ENCODE data around the gene SLC25A39.
"Not testable (repeated sequence)": the region's sequence is repeated elsewhere in the genome, so short reads cannot be mapped to it uniquely, and the experiment has no call there.

The SLC25A39 gene

GRCh38 chr17:44351464-44351863, 26.8 kb upstream of the SLC25A39 start:
- H3K27ac ChIP-seq (ENCODE audit: low read depth, low read length) = no peak overlapping the region
- H3K4me1 ChIP-seq (ENCODE audit: control insufficient read depth, insufficient read depth, low read length) = no peaks in the 10 kb centered on the region
- no peaks in the 10 kb centered on the region for H3K27me3 ChIP-seq (ENCODE audit: control insufficient read depth, insufficient read depth, low read length)
- H3K36me3 ChIP-seq (ENCODE audit: control insufficient read depth, insufficient read depth, low read length) = peaks cover 17% of the 10 kb centered on the region
- H3K4me3 ChIP-seq (ENCODE audit: low read length) = no peak overlapping the region
- H3K9ac ChIP-seq (ENCODE audit: low read length) = no peak overlapping the region

GRCh38 chr17:44350733-44351226, 26.2 kb upstream of the SLC25A39 start:
- Histone ChIP-seq H3K27ac (ENCODE audit: low read depth, low read length) (no peak overlapping the region), H3K9ac (ENCODE audit: low read length) (no peak overlapping the region), H3K4me1 (ENCODE audit: control insufficient read depth, insufficient read depth, low read length) (no peaks in the 10 kb centered on the region), H3K27me3 (ENCODE audit: control insufficient read depth, insufficient read depth, low read length) (no peaks in the 10 kb centered on the region), H3K36me3 (ENCODE audit: control insufficient read depth, insufficient read depth, low read length) (peaks cover 17% of the 10 kb centered on the region), H3K4me3 (ENCODE audit: low read length) (no peak overlapping the region)

- no peak overlapping the region for H3K27ac ChIP-seq (ENCODE audit: low read depth, low read length)
- no peaks in the 10 kb centered on the region for H3K27me3 ChIP-seq (ENCODE audit: control insufficient read depth, insufficient read depth, low read length)
- no peak overlapping the region for H3K9ac ChIP-seq (ENCODE audit: low read length)
- H3K36me3 ChIP-seq (ENCODE audit: control insufficient read depth, insufficient read depth, low read length) = peaks cover 17% of the 10 kb centered on the region
- no peaks in the 10 kb centered on the region for H3K4me1 ChIP-seq (ENCODE audit: control insufficient read depth, insufficient read depth, low read length)
- no peak overlapping the region for H3K4me3 ChIP-seq (ENCODE audit: low read length)
Measured at GRCh38 chr17:44349553-44350070, 25.0 kb upstream of the SLC25A39 start.

- H3K4me1 ChIP-seq (ENCODE audit: control insufficient read depth, insufficient read depth, low read length) = peaks cover 3% of the 10 kb centered on the region
Measured at GRCh38 chr17:44348988-44349364, 24.4 kb upstream of the SLC25A39 start.

GRCh38 chr17:44348234-44348987, 23.8 kb upstream of the SLC25A39 start:
- peaks cover 17% of the 10 kb centered on the region for H3K36me3 ChIP-seq (ENCODE audit: control insufficient read depth, insufficient read depth, low read length)
- no peak overlapping the region for H3K27ac ChIP-seq (ENCODE audit: low read depth, low read length)
- H3K4me1 ChIP-seq (ENCODE audit: control insufficient read depth, insufficient read depth, low read length) = peaks cover 3% of the 10 kb centered on the region

More at GRCh38 chr17:44348988-44349364, 24.4 kb upstream of the SLC25A39 start:
- Histone ChIP-seq H3K27me3 (ENCODE audit: control insufficient read depth, insufficient read depth, low read length) (no peaks in the 10 kb centered on the region), H3K27ac (ENCODE audit: low read depth, low read length) (no peak overlapping the region), H3K4me3 (ENCODE audit: low read length) (no peak overlapping the region), H3K36me3 (ENCODE audit: control insufficient read depth, insufficient read depth, low read length) (peaks cover 17% of the 10 kb centered on the region), H3K9ac (ENCODE audit: low read length) (no peak overlapping the region)

GRCh38 chr17:44347206-44348055, 22.8 kb upstream of the SLC25A39 start:
- H3K4me3 ChIP-seq (ENCODE audit: low read length); H3K9ac ChIP-seq (ENCODE audit: low read length); H3K4me1 ChIP-seq (ENCODE audit: control insufficient read depth, insufficient read depth, low read length); H3K27me3 ChIP-seq (ENCODE audit: control insufficient read depth, insufficient read depth, low read length); H3K27ac ChIP-seq (ENCODE audit: low read depth, low read length): not testable (repeated sequence)
- peaks cover 17% of the 10 kb centered on the region for H3K36me3 ChIP-seq (ENCODE audit: control insufficient read depth, insufficient read depth, low read length)

More at GRCh38 chr17:44348234-44348987, 23.8 kb upstream of the SLC25A39 start:
- Histone ChIP-seq H3K4me3 (ENCODE audit: low read length) (no peak overlapping the region), H3K27me3 (ENCODE audit: control insufficient read depth, insufficient read depth, low read length) (no peaks in the 10 kb centered on the region), H3K9ac (ENCODE audit: low read length) (no peak overlapping the region)

GRCh38 chr17:44346064-44346844, 21.6 kb upstream of the SLC25A39 start:
- Histone ChIP-seq H3K9ac (ENCODE audit: low read length) (no peak overlapping the region), H3K4me3 (ENCODE audit: low read length) (peak overlapping the region; percentile 83), H3K27me3 (ENCODE audit: control insufficient read depth, insufficient read depth, low read length) (no peaks in the 10 kb centered on the region), H3K4me1 (ENCODE audit: control insufficient read depth, insufficient read depth, low read length) (peaks cover 3% of the 10 kb centered on the region), H3K27ac (ENCODE audit: low read depth, low read length) (no peak overlapping the region), H3K36me3 (ENCODE audit: control insufficient read depth, insufficient read depth, low read length) (peaks cover 10% of the 10 kb centered on the region)

- Histone ChIP-seq H3K4me1 (ENCODE audit: control insufficient read depth, insufficient read depth, low read length) (peaks cover 3% of the 10 kb centered on the region), H3K27ac (ENCODE audit: low read depth, low read length) (peak overlapping the region; percentile 73), H3K36me3 (ENCODE audit: control insufficient read depth, insufficient read depth, low read length) (peaks cover 6% of the 10 kb centered on the region), H3K4me3 (ENCODE audit: low read length) (peak overlapping the region; percentile 83), H3K9ac (ENCODE audit: low read length) (peak overlapping the region; percentile 53), H3K27me3 (ENCODE audit: control insufficient read depth, insufficient read depth, low read length) (no peaks in the 10 kb centered on the region)
Measured at GRCh38 chr17:44345454-44346026, 20.9 kb upstream of the SLC25A39 start.

GRCh38 chr17:44344939-44345453, 20.4 kb upstream of the SLC25A39 start, which contains the start of gene GRN:
TSS of gene GRN (plus strand) at chr17:44345302. CDS start at chr17:44349165, 3,863 bp downstream.
- Histone ChIP-seq H3K36me3 (ENCODE audit: control insufficient read depth, insufficient read depth, low read length) (peaks cover 5% of the 10 kb centered on the region), H3K27ac (ENCODE audit: low read depth, low read length) (peak within 1 kb of the TSS; percentile 73), H3K27me3 (ENCODE audit: control insufficient read depth, insufficient read depth, low read length) (no peaks in the 10 kb centered on the region), H3K9ac (ENCODE audit: low read length) (peak within 1 kb of the TSS; percentile 53), H3K4me1 (ENCODE audit: control insufficient read depth, insufficient read depth, low read length) (peaks cover 3% of the 10 kb centered on the region), H3K4me3 (ENCODE audit: low read length) (peak within 1 kb of the TSS; percentile 83)

GRCh38 chr17:44343510-44344209, 19.0 kb upstream of the SLC25A39 start:
- no peak overlapping the region for H3K27ac ChIP-seq (ENCODE audit: low read depth, low read length)
- no peak overlapping the region for H3K4me3 ChIP-seq (ENCODE audit: low read length)
- no peak overlapping the region for H3K9ac ChIP-seq (ENCODE audit: low read length)
- no peaks in the 10 kb centered on the region for H3K27me3 ChIP-seq (ENCODE audit: control insufficient read depth, insufficient read depth, low read length)
- H3K4me1 ChIP-seq (ENCODE audit: control insufficient read depth, insufficient read depth, low read length) = peaks cover 3% of the 10 kb centered on the region
- H3K36me3 ChIP-seq (ENCODE audit: control insufficient read depth, insufficient read depth, low read length) = no peaks in the 10 kb centered on the region

- not testable (repeated sequence) for H3K36me3 ChIP-seq (ENCODE audit: control insufficient read depth, insufficient read depth, low read length); H3K27ac ChIP-seq (ENCODE audit: low read depth, low read length); H3K4me3 ChIP-seq (ENCODE audit: low read length); H3K27me3 ChIP-seq (ENCODE audit: control insufficient read depth, insufficient read depth, low read length); H3K4me1 ChIP-seq (ENCODE audit: control insufficient read depth, insufficient read depth, low read length); H3K9ac ChIP-seq (ENCODE audit: low read length)
Measured at GRCh38 chr17:44340553-44340952, 15.9 kb upstream of the SLC25A39 start.

Data from rectal smooth muscle tissue (tissue), 1 donor.